Glomerular endothelial cell (primary cell): ENCODE measurements around the gene SPIRE2. TPM values are rescaled to one million over a fixed set of nuclear protein-coding genes. Genes with fewer than 3 reads are reported as not detected.
"Not testable (repeated sequence)": the region's sequence is repeated elsewhere in the genome, so short reads cannot be mapped to it uniquely, and the experiment has no call there.

ENCODE experiments used
- DNase-seq: peaks from one replicate; pipeline ENCODE4 v3.0.0-alpha.2; 2011; ENCODE audit warnings: low read depth, low spot score; ENCODE audit errors: extremely low read depth
- total RNA-seq: library from RNA; depleted of rRNA; stranded (reverse); fragments of >200 nt; gene quantifications from 2 replicates; pipeline ENCODE4 v1.2.3, GENCODE V29; 2015

SPIRE2 gene
- total RNA-seq, 1 donor from 2014 or later: 3.3 TPM

DNA sequence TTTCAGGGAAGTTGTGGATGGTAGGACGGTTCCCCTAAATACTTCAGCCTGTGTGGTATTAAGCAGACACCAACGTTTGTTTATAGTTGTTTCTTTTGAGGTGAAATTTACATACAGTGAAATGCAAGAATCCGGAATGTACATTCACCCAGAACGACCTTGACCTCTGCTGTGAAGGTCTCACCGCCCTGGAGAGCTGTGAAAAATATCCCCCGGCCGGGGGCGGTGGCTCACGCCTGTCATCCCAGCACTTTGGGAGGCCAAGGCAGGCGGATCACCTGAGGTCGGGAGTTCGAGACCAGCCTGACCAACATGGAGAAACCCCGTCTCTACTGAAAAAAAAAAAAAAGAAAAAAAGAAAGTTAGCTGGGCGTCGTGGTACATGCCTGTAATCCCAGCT is 8.2 kb downstream of the SPIRE2 start:
- DNase-seq: not testable (repeated sequence)

DNA sequence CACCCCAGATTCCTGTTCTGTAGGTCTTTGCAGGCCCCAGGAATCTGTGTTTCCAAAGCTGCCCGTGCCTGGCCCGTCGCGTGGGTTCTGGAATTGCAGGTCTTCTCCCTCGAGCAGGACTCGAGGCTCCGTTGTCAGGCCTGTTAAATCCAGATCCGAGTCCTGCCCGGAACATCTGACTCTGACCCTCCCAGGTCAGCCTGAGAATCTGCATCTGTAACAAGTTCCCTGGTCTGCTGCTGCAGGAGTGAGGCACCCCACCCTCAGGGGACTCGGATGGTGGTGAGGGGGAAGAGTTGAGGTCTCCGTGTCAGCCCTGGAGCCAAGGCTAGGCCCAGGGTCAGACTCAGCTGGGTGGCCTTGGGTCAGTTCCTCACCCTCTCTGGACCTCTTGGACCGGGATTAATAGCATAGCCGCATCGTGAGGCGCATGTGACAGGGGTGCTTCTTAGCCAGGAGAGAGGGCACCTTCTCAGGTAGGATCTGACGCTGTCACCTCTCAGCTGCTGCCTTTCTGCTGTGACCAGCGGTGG is 8.8 kb downstream of the SPIRE2 start:
- DNase-seq: no peak

DNA sequence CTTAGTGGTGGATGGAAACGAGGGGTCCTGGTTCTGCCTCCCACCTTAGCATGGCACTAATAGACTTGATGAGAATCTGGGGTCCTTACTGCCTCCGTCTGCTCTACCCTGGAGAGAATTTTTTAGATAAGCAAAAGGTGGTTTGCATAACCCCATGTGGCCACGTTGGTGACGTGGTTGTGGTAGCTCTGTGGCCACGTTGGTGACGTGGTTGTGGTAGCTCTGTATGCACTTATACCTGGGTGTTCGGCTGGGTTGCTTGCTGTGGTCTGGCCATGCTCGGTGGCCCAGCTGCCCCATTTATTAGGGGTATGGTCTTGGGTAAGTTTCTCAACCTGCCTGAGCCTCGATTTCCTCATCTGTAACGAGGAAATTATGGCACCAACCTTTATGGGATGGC is 13.0 kb downstream of the SPIRE2 start:
- no peak for DNase-seq

DNA sequence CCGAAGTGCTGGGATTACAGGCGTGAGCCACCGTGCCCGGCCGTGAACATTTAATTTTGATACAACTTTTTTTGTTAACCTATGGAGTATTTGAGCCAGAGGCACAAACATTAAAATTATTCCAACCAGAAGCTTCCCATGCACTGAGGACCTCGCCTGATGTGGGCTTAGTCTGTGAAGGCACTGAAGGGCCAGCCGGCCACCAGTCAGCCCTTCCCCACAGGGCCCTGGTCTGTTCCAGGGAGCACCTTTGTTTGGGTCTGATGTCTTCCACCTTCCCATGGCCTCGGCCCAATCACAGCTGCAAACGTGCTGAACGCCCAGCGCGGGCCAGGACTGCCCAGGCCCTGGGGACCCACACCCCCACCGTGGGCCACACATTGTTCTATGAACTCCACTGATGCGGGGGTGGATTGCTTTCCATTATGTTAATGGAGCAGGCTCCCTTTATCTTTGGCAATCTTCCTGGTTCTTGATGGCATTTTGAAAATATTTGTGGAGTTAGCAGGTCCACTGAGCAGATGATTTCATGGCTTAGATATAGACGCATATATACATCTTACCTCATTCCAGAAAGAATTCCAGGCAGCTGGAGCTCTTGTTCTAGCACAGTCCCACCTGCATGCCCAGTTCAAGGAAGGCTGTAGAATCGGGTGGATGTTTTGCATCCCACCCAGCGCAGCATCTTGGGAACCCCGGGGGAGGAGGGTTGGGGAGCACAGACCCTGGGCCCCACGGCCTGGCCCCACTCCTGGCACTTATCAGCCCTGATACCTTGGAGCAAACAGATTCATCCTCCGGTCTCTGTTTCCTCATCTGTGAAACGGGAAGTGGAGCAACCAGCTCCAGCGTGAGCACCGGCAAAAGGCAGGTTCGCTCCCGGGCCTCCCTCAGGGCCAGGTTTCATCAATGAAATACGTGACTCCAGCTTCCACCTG is 14.5 kb downstream of the SPIRE2 start:
- DNase-seq: no peak

DNA sequence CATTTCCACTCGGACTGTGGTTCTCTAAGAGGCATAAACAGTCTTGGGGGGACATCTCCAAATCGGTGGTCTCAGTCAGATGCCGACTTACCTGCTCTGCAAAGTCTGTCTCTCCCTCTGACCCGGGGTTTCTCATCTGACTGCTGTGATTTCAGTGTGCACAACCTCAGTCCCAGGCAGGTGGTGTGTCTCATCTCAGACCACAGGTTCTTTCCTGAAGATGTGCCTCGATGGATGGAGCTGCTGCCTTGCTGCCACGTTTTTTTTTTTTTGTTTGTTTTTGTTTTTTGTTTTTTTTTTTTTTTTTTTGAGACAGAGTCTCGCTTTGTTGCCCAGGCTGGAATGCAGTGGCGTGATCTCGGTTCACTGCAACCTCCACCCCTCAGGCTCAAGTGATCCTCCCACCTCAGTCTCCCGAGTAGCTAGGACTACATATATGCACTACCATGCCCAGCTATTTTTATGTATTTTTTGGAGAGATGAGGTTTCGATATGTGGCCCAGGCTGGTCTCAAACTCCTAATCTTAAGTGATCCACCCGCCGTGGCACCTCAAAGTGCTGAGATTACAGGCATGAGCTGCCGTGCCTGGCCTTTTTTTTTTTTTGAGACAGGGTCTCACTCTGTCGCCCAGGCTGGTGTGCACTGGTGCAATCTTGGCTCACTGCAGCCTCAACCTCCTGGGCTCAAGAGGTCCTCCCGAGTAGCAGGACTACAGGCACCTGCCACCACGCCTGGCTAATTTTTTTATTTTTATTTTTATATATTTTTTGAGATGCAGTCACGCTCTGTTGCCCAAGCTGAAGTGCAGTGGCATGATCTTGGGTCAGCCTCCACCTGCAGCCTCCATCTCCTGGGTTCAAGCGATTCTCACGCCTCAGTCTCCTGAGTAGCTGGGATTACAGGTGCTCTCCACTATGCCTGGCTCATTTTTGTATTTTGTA is 15.4 kb downstream of the SPIRE2 start:
- no peak for DNase-seq

DNA sequence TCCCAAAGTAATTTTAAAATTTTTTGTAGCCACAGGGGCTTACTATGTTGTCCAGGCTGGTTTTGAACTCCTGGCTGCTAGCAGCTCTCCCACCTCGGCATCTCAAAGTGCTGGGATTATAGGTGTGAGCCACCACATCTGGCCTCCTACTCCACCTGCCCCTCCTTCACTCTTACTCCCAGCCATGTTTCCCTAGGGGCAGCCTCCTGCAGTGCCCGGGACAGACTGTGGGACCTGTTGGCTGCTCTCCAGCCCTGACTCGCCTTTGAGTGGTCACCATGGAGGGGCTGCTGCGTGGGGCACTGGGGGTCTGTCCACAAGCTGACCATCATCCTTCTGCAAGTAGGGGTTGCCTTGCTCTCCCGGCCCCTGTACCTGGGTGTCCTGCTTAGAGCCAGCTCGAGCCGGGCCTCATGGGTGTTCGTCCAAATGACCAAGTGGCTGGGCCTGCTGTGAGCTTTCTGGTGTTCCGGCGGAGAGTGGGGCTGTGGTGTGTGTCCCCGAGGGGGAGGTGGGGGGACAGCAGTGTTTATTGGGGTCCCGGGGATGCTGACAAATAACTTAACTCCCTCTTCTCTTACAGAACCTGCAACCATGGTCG is 16.6 kb downstream of the SPIRE2 start:
- DNase-seq: no peak

DNA sequence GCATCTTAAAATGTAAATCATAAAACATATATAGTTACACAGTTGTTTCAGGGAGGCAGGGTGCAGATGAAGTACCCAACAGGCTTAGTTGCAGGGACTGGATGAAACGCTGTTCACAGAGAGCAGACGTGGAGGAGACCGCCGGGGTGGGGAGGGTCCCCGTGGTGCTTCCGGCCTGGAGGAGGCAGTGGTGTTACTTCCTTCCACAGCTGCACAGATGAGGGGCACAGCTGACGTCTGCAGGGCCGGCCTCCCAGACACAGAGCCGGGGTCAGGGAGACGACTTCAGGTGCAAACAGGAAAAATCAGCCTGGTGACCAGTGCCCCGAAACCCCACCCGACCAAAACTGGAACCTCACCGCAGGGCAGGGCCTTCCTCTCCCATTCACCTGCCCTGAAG is 17.1 kb downstream of the SPIRE2 start:
- DNase-seq: no peak

DNA sequence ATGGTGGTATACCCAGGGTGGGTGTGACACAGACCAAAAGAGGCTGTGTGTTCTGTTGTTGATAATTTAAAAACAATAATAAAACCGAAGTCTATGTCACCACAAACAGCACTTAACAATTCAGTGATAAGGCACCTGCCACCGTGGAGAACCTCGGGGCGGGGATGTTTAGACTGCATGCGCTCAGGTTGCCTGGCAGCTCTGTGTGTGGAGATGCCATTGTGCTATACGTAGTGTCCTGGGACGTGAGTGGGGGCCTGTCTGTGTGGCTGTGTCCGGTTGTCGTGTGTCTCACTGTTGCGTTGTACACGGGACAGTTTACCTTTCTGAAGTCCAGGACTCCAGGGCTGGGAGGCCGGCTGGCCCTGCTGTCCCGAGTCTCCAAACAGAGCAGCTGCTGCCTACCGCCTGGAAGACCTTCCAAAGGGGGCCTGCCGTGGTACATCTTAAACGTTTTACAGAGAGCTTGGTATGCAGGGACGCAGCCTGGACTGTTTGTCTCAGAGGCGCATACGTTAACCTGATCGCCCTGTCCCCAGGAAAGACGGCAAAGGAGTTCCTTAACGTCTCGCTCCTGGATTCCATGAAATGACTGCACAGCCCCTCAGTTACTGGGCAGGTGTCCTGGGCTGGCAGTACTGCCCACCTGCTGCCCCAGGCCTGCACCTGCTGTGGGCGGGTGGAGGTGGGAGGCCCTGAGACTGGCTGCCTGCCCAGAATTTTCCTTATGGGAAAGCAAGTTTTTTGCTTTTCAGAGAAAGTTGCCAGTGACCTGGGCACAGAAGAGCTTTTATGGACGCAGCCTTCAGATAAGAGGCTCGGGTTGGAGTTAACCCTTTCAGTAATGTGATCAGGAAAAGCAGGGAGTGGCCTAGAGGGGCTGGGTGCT is 19.0 kb downstream of the SPIRE2 start:
- no peak for DNase-seq

DNA sequence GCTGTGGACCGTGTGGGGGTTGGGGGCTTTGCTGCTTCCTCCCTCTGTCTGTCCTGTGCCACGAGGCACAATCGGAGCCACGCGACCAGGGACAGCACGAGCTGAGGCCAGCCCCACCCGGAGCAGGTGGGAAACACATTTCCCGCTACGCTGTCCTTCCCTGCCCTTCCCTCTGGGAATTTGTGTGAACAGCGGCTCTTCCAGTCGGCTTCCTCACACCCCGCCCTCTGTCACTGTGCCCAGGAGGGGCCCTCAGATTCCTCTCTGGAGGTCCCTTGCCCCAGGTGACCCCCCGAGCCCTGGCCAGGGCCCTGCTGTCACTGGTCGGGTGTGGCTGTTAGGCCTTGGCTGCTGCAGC is 19.6 kb downstream of the SPIRE2 start:
- DNase-seq: no peak

DNA sequence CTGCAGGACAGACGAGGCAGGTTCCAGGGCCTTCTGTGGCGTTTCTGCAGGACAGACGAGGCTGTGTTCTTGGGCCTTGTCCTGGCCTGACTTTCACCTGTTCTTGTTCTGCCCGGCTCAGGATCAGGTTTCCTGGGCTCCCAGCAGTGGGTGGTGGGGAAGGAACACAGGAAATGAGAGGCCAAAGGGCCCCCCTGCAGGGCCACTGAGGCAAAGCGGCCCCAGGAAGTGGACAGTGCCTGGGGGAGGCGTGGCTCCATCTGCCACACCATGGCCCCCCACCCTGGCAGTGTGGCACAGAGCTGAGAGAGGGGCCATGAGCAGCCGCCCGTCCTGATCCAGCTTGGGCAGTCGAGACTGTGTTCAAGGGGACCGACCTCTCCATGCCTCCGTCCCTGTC is 20.7 kb downstream of the SPIRE2 start:
- DNase-seq: no peak

DNA sequence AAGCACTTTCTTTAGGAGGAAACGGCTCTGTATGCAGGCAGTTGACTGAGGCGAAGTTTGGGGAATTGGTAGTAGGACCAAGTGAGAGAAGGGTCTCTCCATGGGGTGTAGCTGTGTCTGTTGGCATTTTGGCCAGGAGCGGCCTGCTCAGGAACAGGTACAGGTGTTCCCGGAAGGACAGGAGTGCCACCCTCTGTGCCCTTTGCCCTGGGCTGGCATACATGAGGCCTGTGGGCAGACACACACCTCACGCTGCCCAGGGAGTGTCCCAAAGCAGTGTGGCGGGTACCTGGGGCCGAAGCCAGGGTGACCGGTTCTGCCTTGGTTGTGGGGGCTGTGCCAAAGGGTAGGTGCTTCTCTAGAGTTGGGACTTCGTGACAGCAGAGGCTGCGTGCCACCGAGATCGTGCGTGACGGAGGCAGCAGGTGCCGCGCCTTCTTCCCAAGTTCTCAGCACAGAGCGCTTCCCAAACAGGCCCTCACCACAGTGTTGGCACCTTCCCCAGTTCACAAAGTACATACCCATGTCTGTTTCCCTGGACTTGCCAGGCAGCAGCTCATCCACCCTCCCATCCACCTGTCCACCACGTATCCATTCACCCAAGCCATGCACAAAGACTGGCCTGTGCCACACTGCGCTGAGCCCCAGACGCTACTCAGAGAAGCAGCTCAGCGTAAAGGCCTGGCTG is 25.2 kb downstream of the SPIRE2 start:
- DNase-seq: no peak

DNA sequence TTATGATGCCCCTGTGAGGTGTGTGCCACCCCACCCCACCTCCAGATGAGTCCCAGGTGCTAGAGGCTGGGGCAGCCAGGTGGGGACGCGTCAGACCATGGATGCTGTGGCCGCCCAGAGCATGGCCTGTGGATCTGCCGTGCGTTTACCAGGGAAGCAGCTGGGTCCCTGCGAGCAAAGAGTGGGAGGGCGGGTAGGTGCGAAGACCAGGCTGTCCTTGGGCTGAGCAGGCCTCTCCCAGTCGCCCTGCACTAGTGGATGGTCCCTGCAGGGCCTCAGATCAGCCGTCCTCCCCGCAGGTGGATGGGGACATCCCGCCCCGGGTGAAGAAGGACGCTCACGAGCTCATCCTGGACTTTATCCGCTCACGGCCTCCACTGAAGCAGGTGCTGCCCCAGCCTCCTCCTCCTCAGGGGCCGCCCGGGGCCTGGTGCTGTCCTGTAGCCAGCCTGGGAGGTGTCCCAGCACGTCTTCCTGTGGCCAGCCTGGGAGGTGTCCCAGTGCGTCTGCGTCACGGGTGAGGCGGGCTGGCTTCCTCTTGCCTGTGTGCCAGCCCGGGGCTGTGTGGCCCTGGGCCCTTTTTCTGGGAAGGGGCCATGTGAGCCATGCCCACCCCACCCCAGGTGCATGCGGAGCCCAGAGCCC is 27.1 kb downstream of the SPIRE2 start:
- no peak for DNase-seq

DNA sequence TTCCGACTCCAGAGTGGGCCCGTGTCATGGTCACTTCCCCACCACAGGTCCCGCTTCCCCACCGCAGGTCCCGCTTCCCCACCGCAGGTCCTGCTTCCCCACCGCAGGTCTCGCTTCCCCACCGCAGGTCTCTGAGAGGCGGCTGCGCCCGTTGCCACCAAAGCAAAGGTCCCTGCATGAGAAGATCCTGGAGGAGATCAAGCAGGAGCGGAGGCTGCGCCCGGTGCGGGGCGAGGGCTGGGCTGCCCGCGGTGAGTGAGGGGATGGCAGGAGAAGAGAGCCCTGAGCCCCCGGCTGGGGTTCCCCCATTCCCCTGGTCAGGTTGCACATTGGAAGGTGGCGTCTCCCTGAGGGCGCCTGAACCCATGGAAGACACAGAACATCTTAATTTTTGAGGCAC is 27.7 kb downstream of the SPIRE2 start:
- no peak for DNase-seq

DNA sequence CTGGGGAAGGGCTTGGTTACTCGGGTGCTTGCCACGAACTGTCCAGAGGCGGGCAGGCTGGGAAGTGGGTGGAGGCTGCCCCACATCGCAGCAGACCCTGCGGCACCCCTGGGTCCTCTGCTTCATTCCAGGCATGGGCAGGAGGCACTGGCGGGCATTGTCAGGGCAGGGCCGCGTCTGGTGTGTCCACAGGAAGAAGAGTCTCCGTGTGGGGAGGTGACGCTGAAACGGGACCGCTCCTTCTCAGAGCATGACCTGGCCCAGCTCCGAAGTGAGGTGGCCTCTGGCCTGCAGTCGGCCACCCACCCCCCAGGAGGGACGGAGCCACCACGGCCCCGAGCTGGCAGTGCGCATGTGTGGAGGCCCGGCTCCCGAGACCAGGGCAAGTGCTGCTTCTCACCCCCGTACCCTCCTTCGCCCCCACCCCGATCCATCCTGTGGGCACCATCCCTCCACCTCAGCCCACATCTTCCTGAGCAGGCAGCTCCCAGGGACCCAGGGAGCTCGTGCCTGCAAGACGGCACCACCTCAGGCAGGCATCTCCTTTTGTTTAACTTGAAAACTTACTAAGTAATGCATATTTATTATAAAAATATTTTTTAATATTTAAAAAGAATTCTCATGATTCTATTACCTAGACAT is 30.8 kb downstream of the SPIRE2 start:
- DNase-seq: no peak

DNA sequence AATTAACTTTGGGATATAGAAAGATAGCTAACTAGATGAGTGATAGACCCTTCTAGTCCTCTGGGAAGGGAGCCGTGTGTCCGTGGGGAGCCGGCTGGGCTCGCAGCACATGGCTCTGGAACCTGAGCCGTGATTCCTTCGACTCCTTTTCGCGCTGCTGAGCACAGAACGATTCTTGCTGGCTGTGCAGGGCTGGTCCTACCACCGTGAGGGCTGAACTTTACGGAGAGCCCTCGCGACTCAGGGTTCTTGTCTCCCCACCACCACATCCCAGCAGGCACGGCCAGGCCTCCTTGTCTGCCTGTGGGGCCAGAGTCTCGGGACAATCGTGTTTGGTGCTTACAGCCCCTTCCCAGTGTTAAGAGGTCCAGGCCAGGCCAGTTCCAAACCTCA is 31.3 kb downstream of the SPIRE2 start:
- no peak for DNase-seq

DNA sequence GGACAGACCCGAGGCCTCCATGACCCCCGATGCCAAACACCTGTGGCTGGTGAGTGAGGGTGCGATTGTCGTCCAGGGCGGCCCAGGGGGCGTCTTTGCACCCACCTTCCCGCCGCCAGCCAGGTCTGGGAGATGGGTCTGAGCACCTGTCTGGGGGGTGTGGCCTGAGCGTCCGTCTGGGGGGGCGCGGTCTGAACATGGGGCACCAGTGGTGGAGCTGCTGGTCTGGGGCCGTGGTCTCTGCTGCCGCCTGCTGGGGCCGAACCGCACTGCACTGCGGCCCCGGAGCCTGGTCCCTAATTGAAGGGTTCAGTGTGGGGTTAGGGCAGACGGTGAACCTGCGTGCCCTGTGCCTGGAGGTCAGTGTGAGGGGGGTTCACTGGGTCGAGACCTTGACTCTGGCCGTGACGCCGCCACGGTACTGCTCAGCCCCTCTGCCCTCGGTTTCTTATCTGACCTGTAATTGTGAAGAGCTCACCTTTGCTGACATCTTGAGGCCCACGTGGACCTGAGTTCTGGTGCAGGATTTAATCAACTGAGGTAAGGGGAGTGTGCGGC is 32.6 kb downstream of the SPIRE2 start:
- no peak for DNase-seq

DNA sequence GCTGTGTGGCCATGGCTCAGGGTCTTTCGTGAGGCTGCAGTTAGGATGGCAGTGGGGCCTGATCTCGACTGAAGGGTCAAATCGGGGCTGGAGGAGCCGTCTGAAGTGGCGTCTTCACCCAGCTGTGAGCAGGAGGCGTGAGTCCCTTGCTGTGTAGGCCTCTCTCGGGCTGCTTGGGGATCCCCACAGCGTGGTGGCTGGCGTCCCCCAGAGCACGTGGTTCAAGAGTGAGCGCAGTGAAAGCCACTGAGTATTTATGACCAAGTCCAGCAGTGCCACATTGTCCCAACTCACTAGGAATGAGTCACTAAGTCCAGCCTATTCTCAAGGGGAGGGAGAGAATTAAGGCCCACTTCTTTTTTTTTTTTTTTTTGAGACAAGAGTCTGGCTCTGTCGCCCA is 33.4 kb downstream of the SPIRE2 start:
- DNase-seq: no peak

DNA sequence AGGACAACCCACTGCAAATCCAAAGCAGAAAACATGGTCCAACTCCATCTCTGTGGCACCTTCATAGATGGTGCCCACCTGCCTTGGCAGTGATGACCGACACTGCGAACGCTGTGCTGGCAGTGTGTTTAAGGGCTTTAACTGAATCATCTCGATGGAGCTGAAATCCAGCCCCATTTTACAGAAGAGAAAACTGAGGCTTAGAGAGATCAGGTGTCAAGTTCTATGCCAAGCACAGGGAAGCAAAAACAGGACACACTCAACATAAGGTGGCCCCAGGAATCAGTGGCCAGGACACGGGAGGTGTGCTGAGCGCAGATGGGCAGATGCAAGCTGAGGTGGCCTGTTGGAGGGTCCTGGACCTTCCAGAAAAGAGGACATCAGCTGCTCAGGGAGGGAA is 34.5 kb downstream of the SPIRE2 start:
- DNase-seq: no peak
